HG02759 (cell line): ENCODE data around the gene GPR33.
A peak's percentile ranks its signal among the peaks of the same experiment; 100 is the strongest.
"Not testable (repeated sequence)": the region's sequence is repeated elsewhere in the genome, so short reads cannot be mapped to it uniquely, and the experiment has no call there.

Source experiments
- ATAC-seq: cut with Tn5 transposase; IDR thresholded peaks from one replicate; pipeline ENCODE4 v1.9.1; 2021; ENCODE audit warnings: mild to moderate bottlenecking, moderate library complexity; ENCODE audit not compliant: unreplicated experiment

Gene GPR33

GRCh38 chr14:31487886-31488285 is at the start of gene GPR33:
Gene GPR33 (minus strand): TSS chr14:31488039. CDS start chr14:31483965, 4,074 bp downstream.
- ATAC-seq: no peak

- no peak for ATAC-seq
Measured at GRCh38 chr14:31536201-31536960, 48.5 kb upstream of the GPR33 start.

GRCh38 chr14:31530136-31530535 is 42.3 kb upstream of the GPR33 start:
- no peak for ATAC-seq

- no peak for ATAC-seq
Measured at GRCh38 chr14:31529053-31529452, 41.2 kb upstream of the GPR33 start.

- ATAC-seq: no peak
Measured at GRCh38 chr14:31527546-31527945, 39.7 kb upstream of the GPR33 start.

- no peak for ATAC-seq
Measured at GRCh38 chr14:31527087-31527486, 39.2 kb upstream of the GPR33 start.

- ATAC-seq: no peak
Measured at GRCh38 chr14:31510855-31511254, 23.0 kb upstream of the GPR33 start.

GRCh38 chr14:31510222-31510621 is 22.4 kb upstream of the GPR33 start:
- ATAC-seq: no peak

GRCh38 chr14:31508135-31508534 is 20.3 kb upstream of the GPR33 start:
- ATAC-seq: no peak

GRCh38 chr14:31505411-31505810 is 17.6 kb upstream of the GPR33 start:
- no peak for ATAC-seq

GRCh38 chr14:31501870-31502269 is 14.0 kb upstream of the GPR33 start:
- ATAC-seq: no peak

- ATAC-seq: no peak
Measured at GRCh38 chr14:31492759-31493498, 5.1 kb upstream of the GPR33 start.

GRCh38 chr14:31489691-31490090 is 1.9 kb upstream of the GPR33 start:
- peak; percentile 57 for ATAC-seq

- no peak for ATAC-seq
Measured at GRCh38 chr14:31486764-31487163, 1.1 kb downstream of the GPR33 start.

- ATAC-seq: no peak
Measured at GRCh38 chr14:31484754-31485153, 3.1 kb downstream of the GPR33 start.

GRCh38 chr14:31480156-31480555 is 7.7 kb downstream of the GPR33 start:
- ATAC-seq: no peak

- ATAC-seq: no peak
Measured at GRCh38 chr14:31479027-31479426, 8.8 kb downstream of the GPR33 start.

- no peak for ATAC-seq
Measured at GRCh38 chr14:31477248-31477647, 10.6 kb downstream of the GPR33 start.

GRCh38 chr14:31476131-31476866 is 11.5 kb downstream of the GPR33 start:
- no peak for ATAC-seq

GRCh38 chr14:31466554-31466953 is 21.3 kb downstream of the GPR33 start:
- ATAC-seq: no peak

- no peak for ATAC-seq
Measured at GRCh38 chr14:31465111-31465510, 22.7 kb downstream of the GPR33 start.

- not testable (repeated sequence) for ATAC-seq
Measured at GRCh38 chr14:31462450-31462849, 25.4 kb downstream of the GPR33 start.
